HL-60 (cell line): ENCODE results near the gene DRD4.
"Not testable (repeated sequence)": the region's sequence is repeated elsewhere in the genome, so short reads cannot be mapped to it uniquely, and the experiment has no call there.

Experiments
- DNase-seq, 2 experiments: peaks; one replicate each; pipeline ENCODE4 v3.0.0-alpha.2; 2010 to 2020; ENCODE audit warnings: low read depth in 1 of 2, low spot score in 1 of 2
- H3K27ac ChIP-seq: fragments of 250-450 bp; sonication (Bioruptor Pico); replicated peaks from 2 replicates; pipeline ENCODE4 v1.5.1; 2020; ENCODE audit warnings: mild to moderate bottlenecking, moderate library complexity
- H3K27me3 ChIP-seq: fragments of 250-450 bp; sonication (Bioruptor Pico); 2 replicates; pipeline ENCODE4 v1.5.1; 2021; ENCODE audit warnings: mild to moderate bottlenecking, moderate library complexity; ENCODE audit not compliant: insufficient read depth, poor library complexity, severe bottlenecking
- H3K4me3 ChIP-seq: replicated peaks from 2 replicates; pipeline ENCODE4 v1.5.1; 2011; ENCODE audit warnings: mild to moderate bottlenecking, control low read depth, low read length; ENCODE audit not compliant: insufficient read depth
- CTCF ChIP-seq: IDR thresholded peaks from one replicate; pipeline ENCODE4 v1.5.1; 2011; ENCODE audit warnings: low read length, control low read depth, inconsistent platforms; ENCODE audit not compliant: insufficient read depth
- GABPA ChIP-seq: IDR thresholded peaks from 2 replicates; pipeline ENCODE4 v1.6.1; 2012; ENCODE audit warnings: low read depth
- POLR2AphosphoS5 ChIP-seq: IDR thresholded peaks from 2 replicates; pipeline ENCODE4 v1.6.1; 2012; ENCODE audit warnings: low read depth
- REST ChIP-seq: IDR thresholded peaks from 2 replicates; pipeline ENCODE4 v1.6.1; 2012; ENCODE audit warnings: low read depth; ENCODE audit not compliant: insufficient replicate concordance
- SPI1 ChIP-seq: IDR thresholded peaks from 2 replicates; pipeline ENCODE4 v1.6.1; 2012; ENCODE audit warnings: low read depth, mild to moderate bottlenecking, borderline replicate concordance

DRD4 gene

GRCh38 chr11:646214-646613, 9.1 kb downstream of the DRD4 start:
- no peak for TF ChIP-seq REST
- no peak for TF ChIP-seq SPI1
- TF ChIP-seq GABPA = no peak
- H3K4me3 ChIP-seq = no peak overlapping the region
- H3K27ac ChIP-seq = no peak overlapping the region
- no peak for DNase-seq
- no peaks in the 10 kb centered on the region for H3K27me3 ChIP-seq

- H3K4me3 ChIP-seq, H3K27me3 ChIP-seq, DNase-seq, H3K27ac ChIP-seq: not testable (repeated sequence)
Measured at GRCh38 chr11:647672-648158, 10.6 kb downstream of the DRD4 start.

GRCh38 chr11:650482-650881, 13.4 kb downstream of the DRD4 start:
- no peaks in the 10 kb centered on the region for H3K27me3 ChIP-seq
- H3K27ac ChIP-seq = no peak overlapping the region
- DNase-seq = no peak
- no peak overlapping the region for H3K4me3 ChIP-seq
- no peak for TF ChIP-seq POLR2AphosphoS5
- no peak for TF ChIP-seq REST
- no peak for TF ChIP-seq CTCF
- TF ChIP-seq SPI1 = no peak
- no peak for TF ChIP-seq GABPA

GRCh38 chr11:653136-653535, 16.1 kb downstream of the DRD4 start:
- H3K27me3 ChIP-seq, H3K4me3 ChIP-seq, H3K27ac ChIP-seq: not testable (repeated sequence)
- peak; percentile 68 for TF ChIP-seq SPI1
- peak in 1 of 2 experiments; percentile 59 for DNase-seq

GRCh38 chr11:653837-654236, 16.8 kb downstream of the DRD4 start:
- TF ChIP-seq POLR2AphosphoS5 = no peak
- TF ChIP-seq CTCF = no peak
- TF ChIP-seq SPI1 = no peak
- TF ChIP-seq REST = no peak
- TF ChIP-seq GABPA = no peak
- H3K27ac ChIP-seq = peak overlapping the region; percentile 27
- no peak for DNase-seq
- no peak overlapping the region for H3K4me3 ChIP-seq
- H3K27me3 ChIP-seq = no peaks in the 10 kb centered on the region

GRCh38 chr11:654444-654843, 17.4 kb downstream of the DRD4 start:
- not testable (repeated sequence) for H3K4me3 ChIP-seq, H3K27ac ChIP-seq, H3K27me3 ChIP-seq, DNase-seq
